Endothelial cell of umbilical vein (primary cell): ENCODE results near the gene OR5A2. TPM values are rescaled to one million over a fixed set of nuclear protein-coding genes. Genes with fewer than 3 reads are reported as not detected.
"Not testable (repeated sequence)": the region's sequence is repeated elsewhere in the genome, so short reads cannot be mapped to it uniquely, and the experiment has no call there.

Source experiments
- BruUV-seq: library from RNA; stranded (reverse); fragments of 400-500 nt; replicated peaks from 2 replicates; lab custom pipeline; 2021; lab: Mats Ljungman, UMichigan
- CTCF ChIA-PET: fragments of 300-600, 350-600 bp; sonication (Branson Sonifier 250); formaldehyde crosslinking; loops from one replicate; lab custom pipeline; 2021; ENCODE audit warnings: antibody characterized with exemption, inconsistent platforms; lab: Charles Lee
- POLR2A ChIA-PET: fragments of 300-600, 350-600 bp; sonication (Branson Sonifier 250); formaldehyde crosslinking; loops from one replicate; lab custom pipeline; 2021; ENCODE audit warnings: antibody characterized with exemption, inconsistent platforms; lab: Charles Lee
- DNase-seq: peaks from one replicate; pipeline ENCODE4 v3.0.0-alpha.2; 2011; ENCODE audit warnings: low read depth, low spot score
- FAIRE-seq: peaks from 2 replicates; lab custom pipeline; 2011; peaks lifted over from hg19 to GRCh38; lab: Jason Lieb, UNC
- H2AFZ ChIP-seq: 2 replicates; pipeline ENCODE4 v1.6.0; 2012; ENCODE audit warnings: low read depth, low read length, control low read depth, inconsistent platforms
- H3K27ac ChIP-seq: 2 replicates; pipeline ENCODE4 v1.5.1; 2011; ENCODE audit warnings: low read depth, mild to moderate bottlenecking, control low read depth, low read length, moderate library complexity; ENCODE audit not compliant: insufficient read depth
- H3K27me3 ChIP-seq, 2 experiments: 2 replicates each; pipeline versions ENCODE4 v1.6.0 to v1.6.1; 2011; ENCODE audit warnings: low read length in 2 of 2, mixed read lengths in 1 of 2; ENCODE audit not compliant: control insufficient read depth in 2 of 2, insufficient read depth in 2 of 2
- H3K36me3 ChIP-seq, 2 experiments: 2 replicates in 1 of 2; 3 replicates in 1 of 2; pipeline ENCODE4 v1.5.1; 2011; ENCODE audit warnings: low read length in 2 of 2, mild to moderate bottlenecking in 1 of 2, moderate library complexity in 1 of 2; ENCODE audit not compliant: control insufficient read depth in 2 of 2, insufficient read depth in 2 of 2; ENCODE audit errors: extremely low read depth in 1 of 2
- H3K4me1 ChIP-seq: 3 replicates; pipeline ENCODE4 v1.5.1; 2011; ENCODE audit warnings: mild to moderate bottlenecking, low read length; ENCODE audit not compliant: control insufficient read depth, insufficient read depth; ENCODE audit errors: extremely low read depth
- H3K4me2 ChIP-seq: 2 replicates; pipeline ENCODE4 v1.6.1; 2011; ENCODE audit warnings: low read length, control low read depth, mixed read lengths; ENCODE audit not compliant: insufficient read depth
- H3K4me3 ChIP-seq, 3 experiments: fragments of 200-600 bp in 1 of 3; sonication (generic), shearing (Covaris generic) in 1 of 3; replicated peaks in 1 of 3; 2 replicates each; pipeline ENCODE4 v1.5.1; 2011 to 2016; ENCODE audit warnings: control low read depth in 3 of 3, low read length in 3 of 3, mild to moderate bottlenecking in 2 of 3, inconsistent platforms in 1 of 3, low read depth in 1 of 3, moderate library complexity in 1 of 3; ENCODE audit not compliant: insufficient read depth in 1 of 3
- H3K79me2 ChIP-seq: 2 replicates; pipeline ENCODE4 v1.6.0; 2012; ENCODE audit warnings: low read length, inconsistent platforms; ENCODE audit not compliant: control insufficient read depth, insufficient read depth
- H3K9ac ChIP-seq: replicated peaks from 2 replicates; pipeline ENCODE3; 2011; ENCODE audit warnings: low read length, control low read depth; ENCODE audit not compliant: insufficient read depth; ENCODE audit errors: extremely low read depth
- H3K9me1 ChIP-seq: replicated peaks from 3 replicates; pipeline ENCODE4 v1.6.0; 2011; ENCODE audit warnings: mild to moderate bottlenecking, low read length; ENCODE audit not compliant: control insufficient read depth, insufficient read depth; ENCODE audit errors: extremely low read depth
- H3K9me3 ChIP-seq: replicated peaks from 2 replicates; pipeline ENCODE4 v1.5.1; 2012; ENCODE audit warnings: low read length, inconsistent platforms; ENCODE audit not compliant: control insufficient read depth, insufficient read depth
- H4K20me1 ChIP-seq: replicated peaks from 2 replicates; pipeline ENCODE3; 2011; ENCODE audit warnings: mild to moderate bottlenecking, low read length; ENCODE audit not compliant: control insufficient read depth, insufficient read depth; ENCODE audit errors: extremely low read depth
- EZH2 ChIP-seq: IDR thresholded peaks from 2 replicates; pipeline ENCODE4 v1.6.1; 2012; ENCODE audit warnings: borderline replicate concordance, low read depth, mild to moderate bottlenecking, moderate library complexity, low read length, inconsistent platforms; ENCODE audit not compliant: severe bottlenecking
- GATA2 ChIP-seq: IDR thresholded peaks from 2 replicates; pipeline ENCODE4 v1.7.0; 2011; ENCODE audit warnings: low read depth, mild to moderate bottlenecking, moderate library complexity, mixed read lengths, low read length; ENCODE audit not compliant: insufficient read length, insufficient read depth
- JUN ChIP-seq: IDR thresholded peaks from 2 replicates; pipeline ENCODE4 v1.6.1; 2011; ENCODE audit warnings: borderline replicate concordance, low read depth; ENCODE audit not compliant: insufficient read length, insufficient read depth
- MAX ChIP-seq: IDR thresholded peaks from 2 replicates; pipeline ENCODE4 v1.6.1; 2011; ENCODE audit not compliant: insufficient read depth, insufficient read length
- MYC ChIP-seq: IDR thresholded peaks from one replicate; pipeline ENCODE4 v1.6.1; 2011; ENCODE audit warnings: mild to moderate bottlenecking, low read depth, low read length
- POLR2A ChIP-seq: IDR thresholded peaks from 2 replicates; pipeline ENCODE4 v1.6.1; 2012; ENCODE audit warnings: low read depth, mild to moderate bottlenecking, control low read depth, low read length
- POLR2AphosphoS5 ChIP-seq: IDR thresholded peaks from 2 replicates; pipeline ENCODE4 v1.6.1; 2012; ENCODE audit warnings: low read depth, mild to moderate bottlenecking, control low read depth, low read length, moderate library complexity; ENCODE audit not compliant: insufficient read depth
- dilution Hi-C: fragments of 300-500 bp; cut with MboI; formaldehyde crosslinking; loops from one replicate; pipeline ENCODE4 v1.15.0; 2019; ENCODE audit warnings: low sequenced_read_pairs; ENCODE audit not compliant: extremely low pct_ligation_motif_present
- intact Hi-C: fragments of 100-400 bp; cut with micrococcal nuclease; formaldehyde crosslinking; loops from one replicate; pipeline ENCODE4 v1.10.0; 2022
- polyA plus RNA-seq, 4 experiments: library from polyadenylated mRNA; depleted of rRNA in 3 of 4; stranded (reverse) in 3 of 4; unstranded in 1 of 4; fragments of >200 nt; gene quantifications; 2 replicates each; pipeline versions ENCODE4 v1.2.1 to v1.2.3, GENCODE V29; 2011 to 2012; ENCODE audit warnings: missing spikeins in 1 of 4
- total RNA-seq: library from RNA; stranded (reverse); gene quantifications from 2 replicates; pipeline ENCODE4 v1.2.3, GENCODE V29; 2021

OR5A2 gene
- total and polyA plus RNA-seq, 2 donors (not counting 3 experiments of a cell fraction or from before 2014, with no cell fraction given): not detected

- BruUV-seq: no TSS peak
- FAIRE-seq: no peak
- DNase-seq: no peak
- ChIA-PET CTCF (interaction anchor here (1.3 kb wide), 1 partner anchor 13 kb away, joined by 3 read pairs; no protein-coding TSS in a partner anchor), POLR2A (no interaction called here)
- Histone ChIP-seq H4K20me1 (no peaks in the 10 kb centered on the region), H3K79me2 (no peaks in the 10 kb centered on the region), H3K9ac (no peak overlapping the region), H3K9me3 (no peaks in the 10 kb centered on the region), H3K27me3 (no peaks in the 10 kb centered on the region), H3K4me1 (no peaks in the 10 kb centered on the region), H3K27ac (no peak overlapping the region), H3K36me3 (no peaks in the 10 kb centered on the region), H3K4me3 (no peak overlapping the region), H3K9me1 (no peaks in the 10 kb centered on the region), H3K4me2 (no peak overlapping the region), H2AFZ (no peak overlapping the region)
- dilution Hi-C loops (no loop called here), intact Hi-C loops (no loop called here)
- TF ChIP-seq POLR2A (no peak), MAX (no peak), JUN (no peak), GATA2 (no peak), EZH2 (no peak), MYC (no peak), POLR2AphosphoS5 (no peak)
Observed at GRCh38 chr11:59380263-59381059, 45.8 kb downstream of the OR5A2 start.

GRCh38 chr11:59372324-59372723, 53.9 kb downstream of the OR5A2 start:
- H3K79me2 ChIP-seq, H3K9ac ChIP-seq, dilution Hi-C loops, H2AFZ ChIP-seq, H3K4me2 ChIP-seq, CTCF ChIA-PET, H3K36me3 ChIP-seq, POLR2A ChIA-PET, H3K4me3 ChIP-seq, H3K27ac ChIP-seq, H3K9me3 ChIP-seq, H3K9me1 ChIP-seq, H3K27me3 ChIP-seq, H4K20me1 ChIP-seq, DNase-seq, intact Hi-C loops, BruUV-seq, FAIRE-seq, H3K4me1 ChIP-seq: not testable (repeated sequence)
